Measurements from ENCODE around the gene NDUFB7.

Gene NDUFB7

DNA sequence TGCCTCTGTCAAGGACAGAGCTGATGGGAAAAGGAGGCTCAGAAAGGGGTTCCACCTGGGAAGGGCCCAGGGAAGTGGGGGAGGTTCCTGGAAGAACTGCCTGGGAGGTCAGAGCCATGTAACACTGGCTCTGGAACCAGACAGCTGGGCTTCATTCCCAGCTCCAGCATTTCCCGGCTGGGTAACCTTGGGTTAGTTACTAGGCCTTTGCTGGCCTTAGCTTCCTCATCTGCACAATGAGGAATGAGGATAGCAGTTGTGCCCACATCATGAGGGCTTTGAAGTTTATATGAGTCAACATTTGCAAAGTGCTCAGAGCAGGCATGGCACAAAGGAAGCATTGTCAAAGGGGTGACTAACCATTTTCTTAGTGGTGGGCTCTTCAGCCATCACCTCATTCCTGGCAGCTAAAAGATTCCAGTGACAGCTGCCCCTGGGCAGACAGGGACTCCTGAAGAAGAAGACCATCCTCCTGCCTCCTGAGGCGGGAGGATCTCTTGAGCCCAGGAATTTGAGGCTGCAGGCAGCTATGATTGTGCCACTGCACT lies 51.9 kb downstream of the NDUFB7 start:
- no peak for DNase-seq

DNA sequence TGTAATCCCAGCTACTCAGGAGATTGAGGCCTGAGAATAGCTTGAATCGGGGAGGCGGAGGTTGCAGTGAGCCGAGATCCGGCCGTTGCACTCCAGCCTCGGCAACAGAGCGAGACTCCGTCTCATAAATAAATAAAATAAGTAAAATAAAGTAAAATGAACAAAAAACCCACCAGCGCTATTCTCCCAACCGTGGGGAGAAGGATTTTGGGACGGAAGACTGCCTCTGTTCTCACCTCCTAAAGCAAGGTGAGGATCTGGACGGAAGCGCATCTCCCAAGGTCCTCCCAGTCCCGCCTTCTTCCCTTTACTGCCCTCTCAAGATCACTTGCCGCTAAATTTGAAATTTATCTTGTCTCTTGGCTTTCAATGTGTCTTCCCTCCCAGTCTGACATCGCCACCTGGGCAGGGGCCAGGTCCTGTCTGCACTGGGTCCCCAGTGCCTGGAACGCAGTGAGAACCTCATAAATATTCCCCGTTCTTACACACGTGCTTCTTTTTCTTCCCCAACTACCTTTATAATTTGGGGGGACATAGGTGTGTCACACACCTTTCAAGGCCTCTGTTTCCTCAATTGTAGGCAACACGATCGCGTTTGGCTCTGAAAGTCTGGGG lies 52.5 kb downstream of the NDUFB7 start:
- DNase-seq: no peak

DNA sequence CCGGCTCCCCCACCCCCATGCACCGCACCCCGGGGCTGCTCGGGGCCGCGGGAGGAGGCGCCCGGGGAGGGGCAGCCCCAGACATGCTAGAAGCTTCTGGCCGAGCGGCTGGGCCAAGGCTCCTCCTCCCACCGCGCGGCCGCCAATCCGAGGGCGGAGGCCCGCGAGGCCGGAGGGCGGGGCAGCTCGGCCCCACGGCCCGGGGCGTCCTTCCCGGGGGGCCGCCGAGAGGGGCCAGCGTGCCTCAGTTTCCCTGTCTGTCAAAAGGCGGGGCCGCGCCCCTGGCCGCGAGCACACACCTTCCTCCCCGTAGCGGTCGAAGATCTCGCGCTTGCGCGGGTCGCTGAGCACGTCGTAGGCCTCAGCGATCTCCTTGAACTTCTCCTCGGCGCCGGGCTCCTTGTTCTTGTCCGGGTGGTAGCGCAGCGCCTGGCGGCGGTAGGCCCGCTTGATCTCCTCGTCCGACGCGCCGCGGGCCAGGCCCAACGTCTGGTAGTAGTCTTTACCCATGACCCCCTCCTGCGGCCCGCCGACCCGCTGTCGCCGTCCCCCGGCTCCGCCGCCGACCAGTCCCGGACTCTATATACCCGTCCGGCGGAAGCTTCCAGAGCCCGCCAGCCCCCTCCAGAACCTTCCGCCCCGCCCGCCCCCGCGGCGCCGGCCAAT lies 53.9 kb downstream of the NDUFB7 start, which contains the start of gene DNAJB1:
TSS of gene DNAJB1 (minus strand) at position 558 of the 666 bp plus-strand sequence. CDS start at position 510, 48 bp downstream.
- peak; percentile 71 for DNase-seq

DNA sequence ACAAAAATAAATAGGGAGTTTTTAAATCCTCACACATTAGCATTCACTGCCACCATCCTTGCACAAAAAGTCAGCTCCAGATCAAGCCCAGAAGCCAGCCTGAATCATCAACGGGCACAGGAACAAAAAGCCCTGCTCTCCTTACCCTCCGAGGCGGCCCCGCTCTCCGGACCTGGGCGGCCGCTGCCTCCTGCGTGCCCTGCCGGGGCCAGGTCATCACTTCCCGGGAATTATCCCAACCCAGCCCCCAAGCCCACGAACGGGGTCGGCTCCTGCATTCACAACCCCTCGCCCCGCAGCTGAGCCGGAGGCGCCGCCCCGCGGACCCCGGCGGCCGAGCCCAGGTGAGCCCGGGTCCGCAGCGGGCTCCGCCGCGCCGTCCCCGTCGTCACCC lies 54.4 kb downstream of the NDUFB7 start:
- no peak for DNase-seq

DNA sequence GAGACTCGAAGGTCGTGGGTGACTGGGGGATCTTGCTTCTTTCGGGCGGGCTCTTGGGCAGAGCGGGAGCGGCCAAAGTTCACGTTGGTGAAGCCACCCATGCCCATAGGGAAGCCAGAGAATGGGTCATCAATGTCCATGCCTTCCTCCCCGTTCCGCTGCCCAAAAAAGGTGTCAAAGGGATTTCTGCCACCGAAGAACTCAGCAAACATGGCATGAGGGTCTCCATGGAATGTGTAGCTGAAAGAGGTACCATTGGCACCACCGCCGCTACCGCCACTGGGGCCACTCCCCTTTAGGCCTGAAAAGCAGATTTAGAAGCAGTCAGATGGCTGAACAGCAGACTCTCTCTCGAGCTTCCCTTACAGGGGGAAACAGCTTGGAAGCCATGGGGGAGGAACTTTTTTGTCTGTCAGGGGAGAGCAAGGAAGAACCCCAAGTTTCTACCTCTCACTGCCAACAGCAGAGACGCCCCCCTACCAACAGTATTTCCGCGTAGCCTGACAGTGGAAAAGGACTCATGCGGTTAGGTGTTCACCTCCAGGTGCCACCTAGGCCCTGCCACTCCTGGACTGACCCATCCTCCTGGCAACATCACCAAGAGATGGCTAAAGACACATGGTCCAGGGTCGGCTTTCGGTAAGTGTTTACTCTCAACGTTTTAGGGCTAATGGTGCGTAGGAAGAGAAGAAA lies 55.0 kb downstream of the NDUFB7 start:
- DNase-seq: no peak

Data from stimulated activated naive CD4-positive, alpha-beta T cell treated with Interleukin-2 at 50 U/mL for 16 hours (primary cell).